IPS DF 4.7 (cell line): ENCODE measurements around the gene TRIM63.

Source experiments
- DNase-seq: peaks from one replicate; pipeline ENCODE4 v3.0.0-alpha.2; 2013; ENCODE audit warnings: low spot score; ENCODE audit errors: extremely low read depth

TRIM63 gene

GRCh38 chr1:26084844-26085243 lies 17.4 kb upstream of the TRIM63 start:
- no peak for DNase-seq

- no peak for DNase-seq
Observed at GRCh38 chr1:26084091-26084561, 16.7 kb upstream of the TRIM63 start.

- DNase-seq, result no peak
Observed at GRCh38 chr1:26083208-26083607, 15.8 kb upstream of the TRIM63 start.

DNA sequence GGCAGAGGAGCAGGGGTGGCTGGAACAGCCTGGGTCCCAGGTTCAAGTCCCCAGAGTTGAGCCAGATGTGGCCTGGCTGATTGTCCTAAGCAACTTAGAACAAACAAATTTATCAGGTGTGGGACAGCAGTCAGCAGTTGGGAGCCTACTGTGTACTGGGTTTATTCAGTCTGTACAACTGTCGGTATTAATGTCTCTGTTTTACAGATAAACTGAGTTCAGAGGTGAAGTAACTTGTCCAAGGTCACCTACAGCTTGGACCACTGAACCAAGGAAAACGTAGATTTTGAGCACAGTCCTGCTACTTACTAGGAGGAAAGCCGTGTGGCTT lies 14.6 kb upstream of the TRIM63 start:
- DNase-seq, result no peak

DNA sequence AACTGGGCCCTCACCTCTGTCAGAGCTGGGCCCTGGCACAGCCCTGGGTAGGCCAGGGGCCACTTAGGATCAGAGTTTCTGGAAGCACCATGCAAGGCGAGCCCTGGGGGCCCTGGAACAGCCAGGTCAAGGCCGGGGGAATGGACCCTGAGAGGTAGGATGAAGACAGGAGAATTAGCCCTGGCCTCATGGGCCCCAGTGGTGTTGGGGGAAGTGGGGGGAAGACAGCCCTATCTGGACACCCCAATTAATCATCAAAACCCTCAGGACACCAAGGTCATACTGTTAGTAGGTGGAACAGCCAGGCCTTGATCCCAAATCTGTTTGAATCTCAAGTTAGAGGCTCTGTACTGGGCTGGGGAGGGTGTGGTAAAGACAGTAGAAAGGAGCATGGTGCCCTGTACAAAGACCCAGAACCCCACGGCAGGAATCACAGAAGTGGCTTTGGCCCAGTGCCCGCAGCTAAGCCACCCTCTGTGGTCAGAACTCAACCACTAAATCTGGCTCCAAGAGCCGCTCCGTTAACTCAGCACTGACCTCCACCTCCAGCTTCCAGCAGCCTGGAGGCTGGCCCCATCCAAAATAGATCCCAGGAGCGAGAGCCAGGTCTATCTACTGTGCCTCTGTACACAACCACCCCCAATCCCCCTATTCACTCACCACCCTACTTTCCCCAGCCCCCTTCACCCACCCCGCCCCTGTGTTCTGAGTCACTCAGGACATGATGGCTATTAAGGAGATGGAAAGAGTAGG lies 14.0 kb upstream of the TRIM63 start:
- DNase-seq, result no peak

GRCh38 chr1:26079960-26080814 lies 12.8 kb upstream of the TRIM63 start:
- no peak for DNase-seq

GRCh38 chr1:26079178-26079563 lies 11.7 kb upstream of the TRIM63 start:
- DNase-seq, result no peak

DNA sequence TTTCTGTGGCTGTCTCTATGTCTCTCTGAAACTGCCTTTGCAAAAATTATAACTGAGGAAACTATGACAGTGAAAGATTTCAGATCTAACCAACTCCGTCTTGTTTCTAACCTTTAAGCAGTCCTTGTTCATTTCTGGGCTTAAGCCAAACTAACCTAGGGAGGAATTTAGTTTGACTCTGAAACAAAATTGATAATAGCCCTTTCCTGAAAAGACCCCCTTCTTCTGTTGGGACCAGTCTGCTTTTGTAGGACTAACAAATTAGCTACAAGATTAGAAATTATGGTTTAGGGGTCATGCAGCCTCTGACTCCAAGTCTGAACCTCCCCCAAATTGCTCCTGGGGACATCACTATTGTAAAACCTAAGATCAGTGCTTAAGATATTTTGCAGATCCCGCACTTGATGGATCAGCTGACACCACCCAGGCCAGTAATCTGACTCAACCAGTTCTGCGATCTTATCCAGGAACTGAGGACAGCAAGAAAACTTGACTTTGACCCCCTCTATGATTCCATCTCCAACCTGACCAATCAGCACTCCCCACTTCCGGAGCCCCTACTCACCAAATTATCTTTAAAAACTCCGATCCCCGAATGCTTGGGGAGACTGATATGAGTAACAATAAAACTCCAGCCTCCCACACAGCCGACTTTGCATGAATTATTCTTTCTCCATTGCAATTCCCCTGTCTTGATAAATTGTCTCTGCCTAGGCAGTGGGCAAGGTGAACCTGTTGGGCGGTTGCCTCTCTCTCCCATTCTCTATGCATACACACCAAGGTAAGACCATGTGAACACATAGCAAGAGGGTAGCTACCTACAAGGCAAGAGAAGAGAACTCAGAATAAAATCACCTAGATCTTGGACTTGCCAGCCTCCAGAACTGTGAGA lies 11.1 kb upstream of the TRIM63 start:
- DNase-seq, result no peak

DNA sequence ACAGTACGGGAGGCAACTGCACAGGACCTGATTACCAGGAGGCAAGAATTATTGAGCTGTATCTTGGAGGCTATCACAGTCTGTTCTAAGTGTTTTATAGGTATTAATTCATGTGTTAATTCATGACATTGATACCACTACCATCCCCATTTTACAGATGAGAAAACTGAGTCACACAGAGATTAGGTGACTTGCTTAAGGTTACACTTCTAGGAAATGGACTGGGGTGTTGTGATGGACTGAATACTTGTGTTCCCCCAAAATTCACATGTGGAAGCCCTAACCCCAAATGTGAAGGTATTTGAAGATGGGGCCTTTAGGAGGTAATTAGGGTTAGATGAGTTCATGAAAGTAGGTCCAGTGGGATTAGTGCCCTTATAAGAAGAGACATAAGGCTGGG lies 10.1 kb upstream of the TRIM63 start:
- DNase-seq, result no peak

DNA sequence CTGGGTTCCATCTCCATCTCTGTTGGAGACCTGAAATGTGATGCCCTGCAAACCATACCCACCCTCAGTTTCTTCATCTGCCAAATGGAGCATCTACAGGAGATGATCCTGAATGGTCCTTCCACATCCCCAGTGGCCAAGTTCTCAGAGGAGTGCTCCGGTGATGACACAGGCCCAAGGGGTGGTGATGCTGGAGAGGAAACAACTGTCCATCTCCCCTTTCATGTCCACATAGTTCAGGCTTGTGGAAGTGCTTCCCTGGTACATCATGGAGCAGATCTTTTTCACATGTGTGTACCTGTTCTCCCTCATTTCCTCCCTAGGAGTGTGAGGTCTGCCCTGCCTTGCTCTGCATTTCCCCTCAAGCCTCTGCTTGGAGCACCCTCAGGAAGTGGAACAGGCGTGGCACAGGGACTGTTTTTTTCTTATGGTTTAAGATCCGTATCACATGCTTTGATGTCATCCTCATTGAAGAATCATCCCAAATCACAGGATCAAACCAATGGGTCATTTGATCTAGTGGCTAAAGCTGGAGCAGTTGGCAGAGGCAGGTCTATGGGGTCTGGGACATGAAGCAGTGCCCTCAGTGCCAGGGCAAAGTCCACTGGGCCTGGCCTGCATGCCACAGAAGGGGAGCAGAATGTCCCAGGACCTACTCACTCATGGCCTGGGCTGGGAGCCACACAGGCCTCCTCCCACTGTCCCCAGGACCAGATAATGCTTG lies 8.2 kb upstream of the TRIM63 start:
- no peak for DNase-seq

DNA sequence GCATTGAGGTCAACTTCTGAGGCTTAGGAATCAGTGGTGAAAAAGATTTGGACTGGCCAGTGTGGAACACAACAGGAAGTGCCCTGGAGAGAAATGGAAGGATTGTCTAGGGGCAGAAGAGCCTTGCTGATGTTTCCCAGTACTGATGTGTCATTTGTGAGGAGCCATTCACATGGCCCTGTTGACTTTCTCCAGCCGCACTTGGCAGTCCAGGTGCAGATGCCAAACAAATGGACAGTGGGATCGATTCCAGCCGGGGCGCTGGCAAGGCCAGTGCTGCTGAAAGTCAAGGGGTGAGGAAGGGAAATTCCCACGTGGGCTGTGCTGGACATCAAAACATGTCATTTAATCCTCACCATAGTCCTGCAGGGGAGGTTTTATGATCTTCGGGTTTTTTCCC lies 4.9 kb upstream of the TRIM63 start:
- DNase-seq, result no peak

DNA sequence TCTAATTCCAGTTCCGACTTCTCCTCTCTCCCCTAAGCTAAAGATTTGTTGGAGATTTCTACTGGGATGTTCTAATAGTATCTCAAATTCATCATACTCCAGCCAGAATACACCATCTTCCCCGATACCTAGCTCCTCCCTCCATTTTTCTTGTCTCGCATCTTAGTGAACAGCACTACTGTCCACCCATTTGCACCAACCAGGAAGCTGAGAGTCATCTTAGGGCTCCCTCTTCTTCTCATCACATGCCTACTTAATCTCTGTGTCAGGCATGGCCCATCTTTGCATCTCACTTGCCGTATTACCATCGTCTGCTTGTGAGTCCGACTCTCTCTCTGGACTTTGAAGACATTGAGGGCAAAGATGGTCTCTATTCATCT lies 3.5 kb upstream of the TRIM63 start:
- DNase-seq, result no peak

- no peak for DNase-seq
Observed at GRCh38 chr1:26070296-26070962, 3.0 kb upstream of the TRIM63 start.

DNA sequence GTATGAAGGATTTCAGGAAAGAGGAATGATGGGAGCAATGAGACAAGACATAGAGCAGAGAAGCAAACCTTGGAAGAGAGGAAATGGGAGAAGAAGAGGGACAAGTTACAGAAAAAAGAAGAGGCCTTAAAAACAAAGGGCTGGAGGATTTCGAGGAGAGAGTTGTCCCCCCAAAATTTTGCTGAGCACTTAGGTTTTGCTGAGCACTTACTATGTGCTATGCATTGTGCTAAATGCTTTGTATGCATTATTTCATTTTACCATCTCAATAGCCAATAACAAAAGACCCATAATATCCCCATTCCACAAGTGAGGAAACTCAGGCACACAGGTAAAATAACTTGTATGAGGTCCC lies 2.5 kb upstream of the TRIM63 start:
- DNase-seq, result no peak

- DNase-seq, result no peak
Observed at GRCh38 chr1:26066857-26067256, 573 bp downstream of the TRIM63 start.

- DNase-seq, result no peak
Observed at GRCh38 chr1:26066160-26066559, 1.3 kb downstream of the TRIM63 start.

DNA sequence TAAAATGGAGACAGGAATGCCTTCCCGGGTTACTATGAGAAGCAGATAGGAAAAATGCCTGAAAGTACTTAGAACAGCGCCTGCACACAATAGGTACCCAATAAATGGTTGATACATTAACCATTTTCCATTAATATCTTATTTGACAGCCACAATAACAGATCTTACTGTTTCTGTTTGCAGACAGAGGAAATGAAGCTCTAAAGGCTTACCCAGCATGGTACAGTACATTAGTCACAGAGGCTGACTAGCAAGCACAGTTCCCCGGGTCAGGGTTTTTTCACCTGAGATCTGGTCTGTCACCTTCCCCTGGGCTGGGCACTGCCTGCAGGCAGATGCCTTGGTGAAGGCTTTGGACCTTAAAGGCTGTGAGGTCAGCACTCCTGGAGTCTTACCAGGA lies 2.9 kb downstream of the TRIM63 start:
- DNase-seq, result no peak

GRCh38 chr1:26060832-26061574 lies 6.4 kb downstream of the TRIM63 start:
- no peak for DNase-seq

DNA sequence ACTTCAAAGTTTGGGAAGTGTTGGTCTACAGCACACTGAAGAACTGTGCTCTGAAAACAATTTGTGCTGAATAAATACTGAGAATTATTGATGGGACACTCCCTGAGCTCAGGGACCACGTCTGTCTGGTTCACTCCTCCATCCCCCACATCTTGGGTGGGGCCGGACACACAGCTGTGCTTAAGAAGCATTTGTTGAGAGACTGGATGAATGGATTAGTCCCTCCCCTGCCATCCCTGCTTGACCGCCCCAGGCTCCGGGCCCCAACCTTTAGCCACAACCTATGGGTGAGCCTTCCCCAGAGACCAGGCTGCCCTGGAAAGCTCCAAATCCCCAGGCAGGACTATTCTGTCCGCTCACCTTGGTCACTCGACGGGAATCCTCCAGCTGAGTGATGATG lies 7.5 kb downstream of the TRIM63 start:
- DNase-seq, result no peak

GRCh38 chr1:26058052-26058595 lies 9.3 kb downstream of the TRIM63 start:
- DNase-seq, result no peak
